ENCODE data around the gene SOX1. TPM values are rescaled to one million over a fixed set of nuclear protein-coding genes. Genes with fewer than 3 reads are reported as not detected.

Gene SOX1
- total and polyA plus RNA-seq, 2 of the 13 experiments (the other 11 are each of a cell fraction or from before 2014, with no cell fraction given): not detected

- TF ChIP-seq NONO (IDR thresholded peaks at IDR 0.05): no peak
- TF ChIP-seq NONO (CRISPR knock-in tag; conservative IDR thresholded peaks at IDR 0.05): no peak
- TF ChIP-seq GPBP1L1 (CRISPR knock-in tag; IDR thresholded peaks at IDR 0.05): no peak
- no peak for TF ChIP-seq BATF2 (CRISPR knock-in tag; IDR thresholded peaks at IDR 0.05)
- TF ChIP-seq ISL2 (CRISPR knock-in tag; IDR thresholded peaks at IDR 0.05): no peak
- TF ChIP-seq PRDM4 (CRISPR knock-in tag; IDR thresholded peaks at IDR 0.05; ENCODE audit: borderline replicate concordance): no peak
- TF ChIP-seq ZNF3 (CRISPR knock-in tag; IDR thresholded peaks at IDR 0.05): no peak
- TF ChIP-seq ZNF740 (CRISPR knock-in tag; IDR thresholded peaks at IDR 0.05): no peak
- TF ChIP-seq SALL1 (CRISPR knock-in tag; IDR thresholded peaks at IDR 0.05): no peak
- no peak for TF ChIP-seq TSC22D2 (CRISPR knock-in tag; IDR thresholded peaks at IDR 0.05; ENCODE audit: borderline replicate concordance)
- no peak for TF ChIP-seq ZBTB14 (CRISPR knock-in tag; IDR thresholded peaks at IDR 0.05)
These were observed 1.5 kb upstream of the SOX1 start (continued) for GRCh38 chr13:112065521-112065866.
